GM18951 (cell line): ENCODE data around the gene ERGIC1.

Experiments used
- POLR2A ChIP-seq: IDR thresholded peaks from 4 replicates; pipeline ENCODE4 v1.6.1; 2011; ENCODE audit warnings: mild to moderate bottlenecking; ENCODE audit not compliant: insufficient read length, insufficient read depth; ENCODE audit errors: extremely low read depth
- in situ Hi-C: fragments of 300-500 bp; cut with MboI; formaldehyde crosslinking; loops from one replicate; pipeline ENCODE4 v1.12.0; 2022; ENCODE audit warnings: low sequenced_read_pairs, mixed read lengths, inconsistent platforms; ENCODE audit not compliant: unreplicated experiment

The ERGIC1 gene

GRCh38 chr5:172870291-172870714, 36.3 kb downstream of the ERGIC1 start:
- no peak for TF ChIP-seq POLR2A
- in situ Hi-C loops, result no loop called here

- no peak for TF ChIP-seq POLR2A
- in situ Hi-C loops, result no loop called here
These were observed 36.8 kb downstream of the ERGIC1 start for GRCh38 chr5:172870715-172871461.

GRCh38 chr5:172871536-172871935, 37.5 kb downstream of the ERGIC1 start:
- in situ Hi-C loops, result no loop called here
- TF ChIP-seq POLR2A, result no peak

- TF ChIP-seq POLR2A, result no peak
- in situ Hi-C loops, result no loop called here
These were observed 37.9 kb downstream of the ERGIC1 start for GRCh38 chr5:172871982-172872381.

- in situ Hi-C loops, result no loop called here
- no peak for TF ChIP-seq POLR2A
These were observed 39.0 kb downstream of the ERGIC1 start for GRCh38 chr5:172872997-172873491.

- no peak for TF ChIP-seq POLR2A
- in situ Hi-C loops, result no loop called here
These were observed 39.5 kb downstream of the ERGIC1 start for GRCh38 chr5:172873513-172873912.

GRCh38 chr5:172874647-172875504, 40.8 kb downstream of the ERGIC1 start:
- no peak for TF ChIP-seq POLR2A
- in situ Hi-C loops, result no loop called here

- in situ Hi-C loops, result no loop called here
- no peak for TF ChIP-seq POLR2A
These were observed 41.6 kb downstream of the ERGIC1 start for GRCh38 chr5:172875505-172876279.

GRCh38 chr5:172876578-172876977, 42.5 kb downstream of the ERGIC1 start:
- no peak for TF ChIP-seq POLR2A
- in situ Hi-C loops, result no loop called here

GRCh38 chr5:172877466-172878260, 43.6 kb downstream of the ERGIC1 start:
- in situ Hi-C loops, result no loop called here
- no peak for TF ChIP-seq POLR2A

- no peak for TF ChIP-seq POLR2A
- in situ Hi-C loops, result no loop called here
These were observed 44.5 kb downstream of the ERGIC1 start for GRCh38 chr5:172878585-172878932.
